GM18951 (cell line): ENCODE data around the gene MIPEP.

Experiments
- POLR2A ChIP-seq: IDR thresholded peaks from 4 replicates; pipeline ENCODE4 v1.6.1; 2011; ENCODE audit warnings: mild to moderate bottlenecking; ENCODE audit not compliant: insufficient read length, insufficient read depth; ENCODE audit errors: extremely low read depth
- in situ Hi-C: fragments of 300-500 bp; cut with MboI; formaldehyde crosslinking; loops from one replicate; pipeline ENCODE4 v1.12.0; 2022; ENCODE audit warnings: low sequenced_read_pairs, mixed read lengths, inconsistent platforms; ENCODE audit not compliant: unreplicated experiment

The MIPEP gene

GRCh38 chr13:23888658-23889614, at the start of gene MIPEP:
MIPEP (minus strand) TSS chr13:23889400; CDS start chr13:23889320, 80 bp downstream.
- in situ Hi-C loops: loop anchor here (25.0 kb wide), 1 partner anchor 427 kb away; no protein-coding TSS in a partner anchor

GRCh38 chr13:23934520-23934919, 45.3 kb upstream of the MIPEP start:
- in situ Hi-C loops: no loop called here

More at GRCh38 chr13:23888658-23889614, at the start of gene MIPEP:
- peak; percentile 65 for TF ChIP-seq POLR2A

GRCh38 chr13:23928985-23929384, 39.8 kb upstream of the MIPEP start:
- TF ChIP-seq POLR2A: no peak
- in situ Hi-C loops: no loop called here

More at GRCh38 chr13:23934520-23934919, 45.3 kb upstream of the MIPEP start:
- TF ChIP-seq POLR2A: no peak

- in situ Hi-C loops: no loop called here
- TF ChIP-seq POLR2A: no peak
These were observed 33.8 kb upstream of the MIPEP start for GRCh38 chr13:23923031-23923430.

GRCh38 chr13:23922005-23922932, 33.1 kb upstream of the MIPEP start:
- TF ChIP-seq POLR2A: no peak
- in situ Hi-C loops: no loop called here

GRCh38 chr13:23921451-23921888, 32.3 kb upstream of the MIPEP start:
- in situ Hi-C loops: no loop called here
- no peak for TF ChIP-seq POLR2A

- in situ Hi-C loops: loop anchor here (10.0 kb wide), 1 partner anchor 316 kb away; no protein-coding TSS in a partner anchor
- TF ChIP-seq POLR2A: no peak
These were observed 29.8 kb upstream of the MIPEP start for GRCh38 chr13:23919006-23919405.

- in situ Hi-C loops: loop anchor here (10.0 kb wide), 1 partner anchor 317 kb away; no protein-coding TSS in a partner anchor
- no peak for TF ChIP-seq POLR2A
These were observed 29.0 kb upstream of the MIPEP start for GRCh38 chr13:23918208-23918607.

GRCh38 chr13:23915308-23915707, 26.1 kb upstream of the MIPEP start:
- in situ Hi-C loops: loop anchor here (10.0 kb wide), 1 partner anchor 319 kb away; no protein-coding TSS in a partner anchor
- no peak for TF ChIP-seq POLR2A

- no peak for TF ChIP-seq POLR2A
- in situ Hi-C loops: loop anchor here (10.0 kb wide), 1 partner anchor 322 kb away; no protein-coding TSS in a partner anchor
These were observed 23.3 kb upstream of the MIPEP start for GRCh38 chr13:23912469-23912868.

- no peak for TF ChIP-seq POLR2A
- in situ Hi-C loops: loop anchor here (10.0 kb wide), 1 partner anchor 325 kb away; no protein-coding TSS in a partner anchor
These were observed 20.4 kb upstream of the MIPEP start for GRCh38 chr13:23909606-23910005.

GRCh38 chr13:23905766-23906165, 16.6 kb upstream of the MIPEP start:
- no peak for TF ChIP-seq POLR2A
- in situ Hi-C loops: no loop called here

- in situ Hi-C loops: no loop called here
- no peak for TF ChIP-seq POLR2A
These were observed 14.7 kb upstream of the MIPEP start for GRCh38 chr13:23903906-23904280.
